IMR-90 (cell line): ENCODE measurements around the gene GTF2H1. TPM values are rescaled to one million over a fixed set of nuclear protein-coding genes. Genes with fewer than 3 reads are reported as not detected.

Experiments used
- ATAC-seq: fragments of 200-7000 bp; cut with Tn5 transposase; 2 replicates; pipeline ENCODE4 v1.9.1; 2020; ENCODE audit warnings: low read depth, mild to moderate bottlenecking, moderate library complexity
- BruUV-seq: library from RNA; stranded (reverse); fragments of 400-500 nt; replicated peaks from 2 replicates; lab custom pipeline; 2021; lab: Mats Ljungman, UMichigan
- CTCF ChIA-PET: fragments of 300-600 bp; formaldehyde crosslinking; extraction: SDS; loops from one replicate; lab custom pipeline; 2021; ENCODE audit warnings: antibody characterized with exemption; lab: Yijun Ruan, JAX
- POLR2A ChIA-PET: fragments of 300-600 bp; sonication (Branson Sonifier 250); formaldehyde crosslinking; loops from one replicate; lab custom pipeline; 2022; ENCODE audit warnings: antibody characterized with exemption; ENCODE audit not compliant: unreplicated experiment; lab: Charles Lee
- DNase-seq: peaks from one replicate; pipeline ENCODE4 v3.0.0; 2013
- H2AFZ ChIP-seq: replicated peaks from 2 replicates; pipeline ENCODE3; 2013; ENCODE audit warnings: low read length, mild to moderate bottlenecking; ENCODE audit not compliant: poor library complexity
- H2AK5ac ChIP-seq: 2 replicates; pipeline ENCODE4 v1.6.1; 2013; ENCODE audit warnings: low read depth, low read length, inconsistent platforms
- H2AK9ac ChIP-seq: replicated peaks from 2 replicates; pipeline ENCODE3; 2013; ENCODE audit warnings: mild to moderate bottlenecking, low read depth, low read length, moderate library complexity; ENCODE audit not compliant: poor library complexity
- H2BK120ac ChIP-seq: 2 replicates; pipeline ENCODE4 v1.6.1; 2013; ENCODE audit warnings: low read depth, low read length, inconsistent platforms
- H2BK15ac ChIP-seq: 3 replicates; pipeline ENCODE4 v1.6.1; 2013; ENCODE audit warnings: low read depth, low read length, inconsistent platforms
- H2BK20ac ChIP-seq: 2 replicates; pipeline ENCODE4 v1.6.1; 2013; ENCODE audit warnings: low read depth, mild to moderate bottlenecking, inconsistent platforms, low read length, moderate library complexity
- H2BK5ac ChIP-seq: 2 replicates; pipeline ENCODE4 v1.6.1; 2013; ENCODE audit warnings: mild to moderate bottlenecking, low read depth, low read length, inconsistent platforms; ENCODE audit not compliant: poor library complexity, severe bottlenecking
- H3K14ac ChIP-seq: replicated peaks from 2 replicates; pipeline ENCODE4 v1.6.1; 2013; ENCODE audit warnings: low read depth, low read length, inconsistent platforms
- H3K18ac ChIP-seq: 2 replicates; pipeline ENCODE4 v1.6.1; 2013; ENCODE audit warnings: low read depth, low read length, control low read depth
- H3K23ac ChIP-seq: 2 replicates; pipeline ENCODE4 v1.6.1; 2013; ENCODE audit warnings: low read depth, low read length, inconsistent platforms
- H3K27ac ChIP-seq: 2 replicates; pipeline ENCODE4 v1.5.1; 2013; ENCODE audit warnings: mild to moderate bottlenecking, control low read depth, low read length; ENCODE audit not compliant: insufficient read depth
- H3K27me3 ChIP-seq: 2 replicates; pipeline ENCODE4 v1.6.1; 2013; ENCODE audit warnings: low read length; ENCODE audit not compliant: control insufficient read depth, insufficient read depth
- H3K36me3 ChIP-seq: 2 replicates; pipeline ENCODE4 v1.6.1; 2013; ENCODE audit warnings: low read length, mixed read lengths; ENCODE audit not compliant: control insufficient read depth, insufficient read depth
- H3K4ac ChIP-seq: 2 replicates; pipeline ENCODE4 v1.6.1; 2013; ENCODE audit warnings: low read depth, low read length, inconsistent platforms
- H3K4me1 ChIP-seq: 2 replicates; pipeline ENCODE4 v1.6.1; 2013; ENCODE audit warnings: low read length, mixed read lengths; ENCODE audit not compliant: control insufficient read depth, insufficient read depth
- H3K4me2 ChIP-seq: 2 replicates; pipeline ENCODE4 v1.6.1; 2013; ENCODE audit warnings: low read depth, mild to moderate bottlenecking, control low read depth, low read length, moderate library complexity
- H3K4me3 ChIP-seq: 2 replicates; pipeline ENCODE4 v1.5.1; 2013; ENCODE audit warnings: low read depth, mild to moderate bottlenecking, control low read depth, low read length, moderate library complexity; ENCODE audit not compliant: insufficient read depth
- H3K56ac ChIP-seq: 2 replicates; pipeline ENCODE4 v1.6.1; 2013; ENCODE audit warnings: low read length, inconsistent platforms; ENCODE audit not compliant: insufficient read depth; ENCODE audit errors: extremely low read depth
- H3K79me1 ChIP-seq, 2 experiments: 2 replicates each; pipeline ENCODE4 v1.6.1; 2013; ENCODE audit warnings: low read length in 2 of 2, inconsistent platforms in 1 of 2, low read depth in 1 of 2
- H3K9ac ChIP-seq: 2 replicates; pipeline ENCODE4 v1.6.1; 2013; ENCODE audit warnings: low read depth, low read length, control low read depth
- H3K9me1 ChIP-seq: 2 replicates; pipeline ENCODE4 v1.6.1; 2013; ENCODE audit warnings: low read length, inconsistent platforms; ENCODE audit not compliant: insufficient read depth
- H3K9me3 ChIP-seq: 2 replicates; pipeline ENCODE4 v1.6.1; 2013; ENCODE audit warnings: low read length; ENCODE audit not compliant: control insufficient read depth, insufficient read depth
- H4K20me1 ChIP-seq: 2 replicates; pipeline ENCODE4 v1.6.1; 2013; ENCODE audit warnings: low read length, inconsistent platforms; ENCODE audit not compliant: insufficient read depth
- H4K5ac ChIP-seq: 2 replicates; pipeline ENCODE4 v1.6.1; 2013; ENCODE audit warnings: mild to moderate bottlenecking, low read depth, low read length, control low read depth
- H4K8ac ChIP-seq, 2 experiments: 2 replicates each; pipeline ENCODE4 v1.6.1; 2013; ENCODE audit warnings: low read depth in 2 of 2, low read length in 2 of 2, control low read depth in 1 of 2, inconsistent platforms in 1 of 2
- H4K91ac ChIP-seq: 2 replicates; pipeline ENCODE4 v1.6.1; 2013; ENCODE audit warnings: low read depth, low read length, inconsistent platforms; ENCODE audit not compliant: insufficient read depth
- CEBPB ChIP-seq: IDR thresholded peaks from 2 replicates; pipeline ENCODE4 v1.6.1; 2012; ENCODE audit warnings: low read depth, low read length, improper control_type of control experiment
- FOS ChIP-seq: fragments of 150-350 bp; IDR thresholded peaks from 2 replicates; pipeline ENCODE4 v1.6.1; 2016; ENCODE audit warnings: low read depth, low read length
- WGBS, 2 experiments: methylation state at CpG; one replicate each; pipeline versions ENCODE4 v1.1.5 to v1.1.7; 2013; ENCODE audit warnings: missing lambda C conversion rate in 2 of 2; ENCODE audit not compliant: insufficient read length in 1 of 2; ENCODE audit errors: extremely low coverage in 2 of 2; 5-methylcytosine and 5-hydroxymethylcytosine counted together
- dilution Hi-C: fragments of 300-500 bp; cut with HindIII; formaldehyde crosslinking; loops from one replicate; pipeline ENCODE4 v1.14.3; 2018; ENCODE audit warnings: low sequenced_read_pairs; ENCODE audit not compliant: unreplicated experiment
- in situ Hi-C: fragments of 300-500 bp; cut with MboI; formaldehyde crosslinking; loops from 3 replicates; pipeline ENCODE4 v1.14.3; 2019; ENCODE audit warnings: low sequenced_read_pairs, inconsistent platforms, mixed read lengths
- intact Hi-C: fragments of 100-400 bp; cut with micrococcal nuclease; formaldehyde crosslinking; loops from 2 replicates; pipeline ENCODE4 v1.10.0; 2022
- polyA plus RNA-seq, 3 experiments: library from polyadenylated mRNA; depleted of rRNA; stranded (reverse); fragments of >200 nt; gene quantifications; 2 replicates each; pipeline ENCODE4 v1.2.3, GENCODE V29; 2012; ENCODE audit warnings: low replicate concordance in 1 of 3
- total RNA-seq: library from RNA; depleted of rRNA; stranded (reverse); fragments of >200 nt; gene quantifications from 2 replicates; pipeline ENCODE4 v1.2.3, GENCODE V29; 2012

GTF2H1 gene
- total and polyA plus RNA-seq, 2 of the 4 experiments (the other 2 are of a cell fraction) = 25.0 to 67.0 TPM

DNA sequence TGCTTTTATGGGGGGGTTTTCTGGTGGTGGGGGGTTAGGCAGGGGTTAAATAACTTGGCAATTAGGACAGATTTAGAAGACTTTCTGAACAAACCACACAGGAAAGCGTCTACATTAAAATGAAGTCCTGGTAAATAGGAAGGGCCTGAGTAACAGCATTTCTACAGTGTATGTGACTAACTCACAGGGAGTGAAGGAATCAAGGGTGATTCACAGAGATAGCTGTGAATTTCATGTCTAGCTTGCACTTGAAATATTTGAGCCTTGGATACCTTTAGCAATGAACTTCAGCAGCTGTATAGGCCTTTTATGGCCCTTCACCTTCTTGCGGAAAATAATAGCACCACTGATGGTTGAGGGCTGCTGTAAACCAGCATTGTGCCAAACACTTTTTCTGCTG is 45.9 kb downstream of the GTF2H1 start:
- peaks cover 22% of the 10 kb centered on the region for H3K36me3 ChIP-seq
- 0 out of 2 replicates have a peak, but pooled peaks have one; percentile 24 for TF ChIP-seq FOS
- no peak for TF ChIP-seq CEBPB
- no peak overlapping the region for H3K56ac ChIP-seq
- no CpG with 5 or more reads among the region's 2 CpGs for WGBS, 2 experiments
- dilution Hi-C loops = no loop called here
- H4K91ac ChIP-seq = no peak overlapping the region
- no peak overlapping the region for H2BK120ac ChIP-seq
- POLR2A ChIA-PET = no interaction called here
- no peaks in the 10 kb centered on the region for H4K20me1 ChIP-seq
- intact Hi-C loops = no loop called here
- H2AK5ac ChIP-seq = no peak overlapping the region
- CTCF ChIA-PET = no interaction called here
- ATAC-seq (peak; percentile 79), DNase-seq (peak; percentile 69)
- H3K27me3 ChIP-seq = no peaks in the 10 kb centered on the region
- H3K4me2 ChIP-seq = peak overlapping the region; percentile 57; the same call in 1 of the 2 replicates
- no peaks in the 10 kb centered on the region; the same call in 1 of the 2 replicates for H3K4me1 ChIP-seq
- no peak overlapping the region for H2AK9ac ChIP-seq
- H3K9ac ChIP-seq = no peak overlapping the region
- H3K9me3 ChIP-seq = no peaks in the 10 kb centered on the region
- BruUV-seq = no TSS peak
- no peak overlapping the region; the same call in 1 of the 2 replicates for H4K5ac ChIP-seq
- no peak overlapping the region for H3K4ac ChIP-seq
- no peak overlapping the region for H3K4me3 ChIP-seq
- H3K18ac ChIP-seq = no peak overlapping the region; the same call in 1 of the 2 replicates
- no peak overlapping the region for H2AFZ ChIP-seq
- H2BK20ac ChIP-seq = no peak overlapping the region
- H4K8ac ChIP-seq = no peak overlapping the region
- no peak overlapping the region for H3K23ac ChIP-seq
- H3K79me1 ChIP-seq = peaks cover 3 to 6% of the 10 kb centered on the region in 2 experiments; a peak in 3 of 4 replicates
- no peak overlapping the region for H3K14ac ChIP-seq
- peak overlapping the region; percentile 74 for H2BK5ac ChIP-seq
- H3K27ac ChIP-seq = no peak overlapping the region
- no peak overlapping the region for H2BK15ac ChIP-seq
- in situ Hi-C loops = no loop called here
- H3K9me1 ChIP-seq = 0 out of 2 replicates have a peak, but pooled peaks cover 4% of the 10 kb centered on the region
